Epithelial cell of prostate (primary cell): Measurements from ENCODE around the gene MUCL1.

Experiments used
- DNase-seq: peaks from one replicate; pipeline ENCODE4 v3.0.0-alpha.2; 2011; ENCODE audit warnings: low read depth, low spot score
- H3K27ac ChIP-seq: fragments of 450-650 bp; 2 replicates; pipeline ENCODE4 v1.5.1; 2017; ENCODE audit warnings: mild to moderate bottlenecking

Gene MUCL1

GRCh38 chr12:54890339-54890738 lies 36.0 kb downstream of the MUCL1 start:
- H3K27ac ChIP-seq = no peak overlapping the region
- no peak for DNase-seq

- DNase-seq = peak; percentile 65
- peak overlapping the region; percentile 16 for H3K27ac ChIP-seq
These were observed 37.6 kb downstream of the MUCL1 start for GRCh38 chr12:54891717-54892478.
